Spleen (tissue), 11 donors: ENCODE data around the gene MANSC4. TPM values are rescaled to one million over a fixed set of nuclear protein-coding genes. Genes with fewer than 3 reads are reported as not detected.

Source experiments
- DNase-seq: peaks from one replicate; pipeline ENCODE4 v3.0.0-alpha.2; 2020
- H3K27ac ChIP-seq, 8 donors: fragments of 200-600 bp; sonication (generic) in 7 of 8; 1 replicate in 4 of 8; 2 replicates in 4 of 8; pipeline versions ENCODE4 v1.5.0 to v1.8.0; 2016 to 2021; ENCODE audit warnings: inconsistent platforms in 4 of 8, mild to moderate bottlenecking in 4 of 8, moderate library complexity in 1 of 8
- H3K27me3 ChIP-seq, 7 donors: fragments of 200-600 bp; sonication (generic) in 6 of 7; replicated peaks in 1 of 7; 1 replicate in 4 of 7; 2 replicates in 3 of 7; pipeline versions ENCODE4 v1.5.0 to v1.8.0; 2016 to 2021; ENCODE audit warnings: inconsistent platforms in 3 of 7, mild to moderate bottlenecking in 1 of 7
- H3K36me3 ChIP-seq, 6 donors: fragments of 200-600 bp; sonication (generic) in 5 of 6; 1 replicate in 4 of 6; 2 replicates in 2 of 6; pipeline versions ENCODE4 v1.5.0 to v1.8.0; 2016 to 2021; ENCODE audit warnings: inconsistent platforms in 2 of 6
- H3K4me1 ChIP-seq, 6 donors: fragments of 200-600 bp; sonication (generic) in 5 of 6; 1 replicate in 3 of 6; 2 replicates in 3 of 6; pipeline versions ENCODE4 v1.5.0 to v1.8.0; 2016 to 2021; ENCODE audit warnings: inconsistent platforms in 3 of 6
- H3K4me3 ChIP-seq, 8 donors: fragments of 200-600 bp; sonication (generic) in 7 of 8; 1 replicate in 4 of 8; 2 replicates in 4 of 8; pipeline versions ENCODE4 v1.5.0 to v1.8.0; 2016 to 2021; ENCODE audit warnings: inconsistent platforms in 4 of 8, mild to moderate bottlenecking in 4 of 8, moderate library complexity in 2 of 8
- H3K9me3 ChIP-seq, 8 donors: fragments of 200-600 bp; sonication (generic) in 7 of 8; 1 replicate in 4 of 8; 2 replicates in 4 of 8; pipeline versions ENCODE4 v1.5.0 to v1.8.0; 2016 to 2021; ENCODE audit warnings: inconsistent platforms in 4 of 8
- POLR2A ChIP-seq, 3 donors: fragments of 450-650 bp; IDR thresholded peaks; one replicate each; pipeline ENCODE4 v1.5.1; 2017; ENCODE audit warnings: antibody characterized with exemption in 3 of 3, mild to moderate bottlenecking in 1 of 3
- POLR2AphosphoS5 ChIP-seq, 3 donors: sonication (generic); formaldehyde crosslinking; IDR thresholded peaks; one replicate each; pipeline ENCODE4 v1.5.1; 2017; ENCODE audit warnings: antibody characterized with exemption in 3 of 3
- WGBS, 5 donors: extraction: QIAGEN DNeasy Blood & Tissue Kit in 3 of 5; methylation state at CpG; one replicate each; pipeline versions ENCODE4 v1.1.5 to v1.1.7; 2013 to 2018; 5-methylcytosine and 5-hydroxymethylcytosine counted together
- intact Hi-C: fragments of 100-400 bp; cut with DNase I; formaldehyde crosslinking; loops from one replicate; pipeline ENCODE4 v1.15.0; 2023; ENCODE audit warnings: low total_unique reads
- polyA plus RNA-seq, 3 donors: library from polyadenylated mRNA; stranded (reverse); fragments of 200-250 nt; gene quantifications; one replicate each; pipeline ENCODE4 v1.2.1, GENCODE V29; 2013
- total RNA-seq, 7 donors: library from RNA; depleted of rRNA in 3 of 7; stranded (reverse); fragments of >200 nt in 3 of 7; fragmentation: NEBNext Ultra II Directional in 4 of 7; extraction: Animal tissue kit (Norgen Biotek cat#: 25700) in 4 of 7; gene quantifications; one replicate each; pipeline versions ENCODE4 v1.1.0 to v1.2.1, GENCODE V29; 2016 to 2021
- TF ChIP-seq, protein P1 (sequence below), 11 experiments: fragments of 200-600 bp in 7 of 11; fragments of 450-650 bp in 4 of 11; sonication (generic) in 4 of 11; IDR thresholded peaks in 8 of 11; conservative IDR thresholded peaks in 3 of 11; 1 replicate in 7 of 11; 2 replicates in 4 of 11; pipeline versions ENCODE4 v1.4.0 to v1.8.0; 2016 to 2021; ENCODE audit warnings: antibody characterized with exemption in 11 of 11, inconsistent platforms in 4 of 11, mild to moderate bottlenecking in 1 of 11
- donor health status: healthy with polysubstance abuse.
- donor health status: DM: no; HTN: no; CAD: no; lungs with moderate emphysema.
- donor health status: DM: no; HTN: no; CAD: no.
- donor health status: Bipolar disorder and iron deficiency.
- donor health status: healthy.
- donor health status: DM: no; HTN: no; CAD: no.
- donor health status: DM: yes; HTN: yes; CAD: no.

MANSC4 gene
- total and polyA plus RNA-seq, 10 donors, result 0.16 to 0.33 (median 0.24) TPM; not detected in 7

DNA sequence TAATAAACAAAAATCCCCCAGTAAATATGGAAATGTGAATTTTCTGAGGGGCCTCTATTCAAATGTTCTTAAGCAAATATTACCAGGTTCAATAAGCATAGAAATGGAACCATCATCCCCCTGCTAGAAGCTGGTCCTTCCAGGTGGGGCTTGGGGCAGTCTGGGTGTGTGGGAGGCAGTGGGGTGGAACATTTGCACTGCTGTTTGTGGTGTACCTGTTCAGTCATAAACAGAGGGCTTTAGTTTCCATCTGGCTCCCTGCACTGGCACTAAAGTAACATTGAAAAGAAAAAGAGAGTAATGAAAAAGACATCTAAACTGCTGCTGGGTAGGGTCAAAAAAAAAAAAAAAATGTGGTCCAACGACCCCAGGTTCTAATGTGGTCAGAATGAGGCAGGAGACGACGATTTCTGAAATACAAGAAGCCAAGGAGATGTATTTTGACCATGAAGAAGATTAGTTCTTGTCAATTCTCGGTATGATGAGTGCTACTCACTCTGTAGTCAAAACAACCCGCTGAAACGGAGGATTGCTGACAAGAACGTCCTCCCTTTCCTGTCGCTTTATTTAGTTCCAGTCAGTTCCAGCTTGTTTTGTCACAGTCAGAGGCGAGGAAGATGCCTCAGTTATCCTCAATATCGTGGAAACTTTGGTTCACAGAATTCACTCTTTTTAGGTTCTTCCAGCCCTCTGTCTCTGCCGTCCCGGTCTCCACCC is 44.2 kb upstream of the MANSC4 start:
- intact Hi-C loops, result loop anchor here (5.0 kb wide), 1 partner anchor 92 kb away; no protein-coding TSS in a partner anchor
- 53 to 66% (median 59%) methylated on average over 12 of the region's 12 CpGs for WGBS, 5 donors
- TF ChIP-seq POLR2AphosphoS5 (IDR thresholded peaks at IDR 0.05) (no peak), POLR2A (IDR thresholded peaks at IDR 0.05) (no peak)
- TF ChIP-seq, protein P1, sequence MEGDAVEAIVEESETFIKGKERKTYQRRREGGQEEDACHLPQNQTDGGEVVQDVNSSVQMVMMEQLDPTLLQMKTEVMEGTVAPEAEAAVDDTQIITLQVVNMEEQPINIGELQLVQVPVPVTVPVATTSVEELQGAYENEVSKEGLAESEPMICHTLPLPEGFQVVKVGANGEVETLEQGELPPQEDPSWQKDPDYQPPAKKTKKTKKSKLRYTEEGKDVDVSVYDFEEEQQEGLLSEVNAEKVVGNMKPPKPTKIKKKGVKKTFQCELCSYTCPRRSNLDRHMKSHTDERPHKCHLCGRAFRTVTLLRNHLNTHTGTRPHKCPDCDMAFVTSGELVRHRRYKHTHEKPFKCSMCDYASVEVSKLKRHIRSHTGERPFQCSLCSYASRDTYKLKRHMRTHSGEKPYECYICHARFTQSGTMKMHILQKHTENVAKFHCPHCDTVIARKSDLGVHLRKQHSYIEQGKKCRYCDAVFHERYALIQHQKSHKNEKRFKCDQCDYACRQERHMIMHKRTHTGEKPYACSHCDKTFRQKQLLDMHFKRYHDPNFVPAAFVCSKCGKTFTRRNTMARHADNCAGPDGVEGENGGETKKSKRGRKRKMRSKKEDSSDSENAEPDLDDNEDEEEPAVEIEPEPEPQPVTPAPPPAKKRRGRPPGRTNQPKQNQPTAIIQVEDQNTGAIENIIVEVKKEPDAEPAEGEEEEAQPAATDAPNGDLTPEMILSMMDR (IDR thresholded peaks at IDR 0.05 in 8 of 11, conservative IDR thresholded peaks at IDR 0.05 in 3 of 11), result no peak

GRCh38 chr12:27823038-27823437 is 43.0 kb upstream of the MANSC4 start:
- Histone ChIP-seq H3K27me3 (peaks cover 0 to 9% (median 0%) of the 10 kb centered on the region in 7 donors), H3K4me1 (peaks cover 0 to 12% (median 10%) of the 10 kb centered on the region in 6 donors), H3K4me3 (no peak overlapping the region), H3K9me3 (no peaks in the 10 kb centered on the region), H3K27ac (no peak overlapping the region), H3K36me3 (no peaks in the 10 kb centered on the region)
- TF ChIP-seq, protein P1 (IDR thresholded peaks at IDR 0.05 in 8 of 11, conservative IDR thresholded peaks at IDR 0.05 in 3 of 11), result no peak
- TF ChIP-seq POLR2A (IDR thresholded peaks at IDR 0.05) (no peak), POLR2AphosphoS5 (IDR thresholded peaks at IDR 0.05) (no peak)
- intact Hi-C loops, result loop anchor here (5.0 kb wide), 1 partner anchor 91 kb away; no protein-coding TSS in a partner anchor
- 69 to 91% (median 83%) methylated on average over 5 of the region's 5 CpGs for WGBS, 5 donors
- DNase-seq, result no peak

More for the DNA sequence above, 44.2 kb upstream of the MANSC4 start:
- Histone ChIP-seq H3K27me3 (peaks cover 0 to 9% (median 0%) of the 10 kb centered on the region in 7 donors), H3K9me3 (no peaks in the 10 kb centered on the region), H3K4me1 (peaks cover 0 to 12% (median 10%) of the 10 kb centered on the region in 6 donors), H3K4me3 (no peak overlapping the region), H3K27ac (no peak overlapping the region), H3K36me3 (no peaks in the 10 kb centered on the region)
- no peak for DNase-seq

DNA sequence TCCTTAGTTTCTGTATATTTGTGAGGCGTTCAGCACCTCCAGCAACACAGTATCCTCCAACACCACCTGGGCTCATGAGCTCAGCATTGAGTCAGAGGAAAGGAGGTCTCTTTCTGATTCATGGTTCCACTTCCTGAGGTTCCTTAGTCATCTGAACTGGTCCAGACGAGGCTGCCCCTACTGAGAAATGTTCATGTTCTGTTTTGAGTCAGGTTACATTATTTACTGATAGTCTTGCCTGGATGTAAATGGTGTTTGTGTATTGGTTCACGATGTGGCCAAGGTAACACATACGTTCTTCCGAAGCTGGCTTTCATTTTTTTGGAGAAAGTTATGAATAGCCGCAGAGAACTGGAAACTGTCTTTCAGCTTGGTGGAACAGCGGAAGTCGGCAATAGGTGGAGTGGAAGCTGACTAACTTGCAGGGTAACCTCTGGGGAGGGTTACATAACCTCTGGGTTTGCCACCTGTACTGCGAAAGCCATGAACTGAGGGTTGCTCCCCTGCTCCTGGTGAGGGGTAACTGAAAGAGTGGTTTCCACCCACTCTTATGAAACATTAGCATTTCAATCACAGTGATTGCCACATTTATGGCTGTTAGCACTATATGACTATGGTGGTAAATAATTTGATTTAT is 42.2 kb upstream of the MANSC4 start:
- H3K4me3 ChIP-seq, result peak overlapping the region in 1 of 8 donors; percentile 38
- peak overlapping the region in 1 of 8 donors; percentile 8 for H3K27ac ChIP-seq
- intact Hi-C loops, result loop anchor here (5.0 kb wide), 1 partner anchor 90 kb away; no protein-coding TSS in a partner anchor
- H3K36me3 ChIP-seq, result no peaks in the 10 kb centered on the region
- peaks cover 0 to 9% (median 0%) of the 10 kb centered on the region in 7 donors for H3K27me3 ChIP-seq
- DNase-seq, result no peak
- H3K4me1 ChIP-seq, result peaks cover 0 to 12% (median 10%) of the 10 kb centered on the region in 6 donors
- no peak for TF ChIP-seq POLR2AphosphoS5 (IDR thresholded peaks at IDR 0.05)
- TF ChIP-seq POLR2A (IDR thresholded peaks at IDR 0.05), result no peak
- TF ChIP-seq, protein P1 (IDR thresholded peaks at IDR 0.05 in 8 of 11, conservative IDR thresholded peaks at IDR 0.05 in 3 of 11), result no peak
- H3K9me3 ChIP-seq, result no peaks in the 10 kb centered on the region
- WGBS, 5 donors, result 49 to 71% (median 54%) methylated on average over 9 of the region's 9 CpGs
